HCT116 (cell line): Measurements from ENCODE around the gene TMEM52. TPM values are rescaled to one million over a fixed set of nuclear protein-coding genes. Genes with fewer than 3 reads are reported as not detected.

Source experiments
- ATAC-seq: fragments of 200-7000 bp; cut with Tn5 transposase; 2 replicates; pipeline ENCODE4 v1.9.1; 2020; ENCODE audit warnings: mild to moderate bottlenecking, moderate library complexity
- BruUV-seq: library from RNA; stranded (reverse); fragments of 400-500 nt; replicated peaks from 2 replicates; lab custom pipeline; 2021; lab: Mats Ljungman, UMichigan
- CTCF ChIA-PET: fragments of 300-600 bp; sonication (Branson Sonifier 250); formaldehyde crosslinking; loops from one replicate; lab custom pipeline; 2021; ENCODE audit warnings: antibody characterized with exemption; lab: Charles Lee
- POLR2A ChIA-PET: fragments of 300-600, 350-600 bp; sonication (Branson Sonifier 250); formaldehyde crosslinking; loops from one replicate; lab custom pipeline; 2021; ENCODE audit warnings: antibody characterized with exemption; lab: Charles Lee
- RAD21 ChIA-PET, 2 experiments: fragments of 300-600 bp; sonication (Branson Sonifier 250); formaldehyde crosslinking; loops; one replicate each; lab custom pipeline; 2023; ENCODE audit warnings: low total read pairs in 2 of 2; ENCODE audit not compliant: uncharacterized antibody in 2 of 2, unreplicated experiment in 2 of 2, low non-redundant PET in 1 of 2; lab: Charles Lee
- DNase-seq: peaks from one replicate; pipeline ENCODE4 v3.0.0-alpha.2; 2010; ENCODE audit warnings: low read depth, low spot score
- H2AFZ ChIP-seq: fragments of 200-600 bp; shearing (Covaris generic), sonication (generic); 2 replicates; pipeline ENCODE4 v1.6.1; 2017; ENCODE audit warnings: low read depth, mixed run types, mixed read lengths, antibody characterized with exemption, low read length; ENCODE audit not compliant: poor library complexity, severe bottlenecking
- H3K27ac ChIP-seq: 2 replicates; pipeline ENCODE4 v1.5.1; 2012; ENCODE audit warnings: low read depth, low read length
- H3K27me3 ChIP-seq: fragments of 200-600 bp; sonication (generic); 2 replicates; pipeline ENCODE4 v1.6.1; 2016; ENCODE audit warnings: mixed run types, low read length, mixed read lengths; ENCODE audit not compliant: insufficient read depth
- H3K36me3 ChIP-seq, 2 experiments: fragments of 200-500 bp in 1 of 2; fragments of 200-600 bp in 1 of 2; sonication (Bioruptor generic) in 1 of 2; sonication (generic) in 1 of 2; 2 replicates each; pipeline versions ENCODE4 v1.5.1 to v1.6.1; 2014 to 2016; ENCODE audit warnings: low read length in 2 of 2, inconsistent platforms in 1 of 2, mixed read lengths in 1 of 2, mixed run types in 1 of 2; ENCODE audit not compliant: insufficient read depth in 2 of 2, control insufficient read depth in 1 of 2
- H3K4me1 ChIP-seq, 2 experiments: fragments of 200-600 bp in 1 of 2; sonication (generic) in 1 of 2; 2 replicates each; pipeline versions ENCODE4 v1.5.1 to v1.6.1; 2012 to 2017; ENCODE audit warnings: low read length in 2 of 2, inconsistent platforms in 1 of 2, mild to moderate bottlenecking in 1 of 2, mixed read lengths in 1 of 2, mixed run types in 1 of 2, moderate library complexity in 1 of 2; ENCODE audit not compliant: insufficient read depth in 2 of 2, control insufficient read depth in 1 of 2
- H3K4me2 ChIP-seq: fragments of 200-600 bp; sonication (generic); 2 replicates; pipeline ENCODE4 v1.6.1; 2017; ENCODE audit warnings: mixed run types, low read length, mixed read lengths
- H3K4me3 ChIP-seq, 2 experiments: fragments of 200-600 bp in 1 of 2; sonication (generic) in 1 of 2; replicated peaks in 1 of 2; 2 replicates each; pipeline ENCODE4 v1.5.1; 2011 to 2016; ENCODE audit warnings: low read length in 2 of 2, control low read depth in 1 of 2, low read depth in 1 of 2, mild to moderate bottlenecking in 1 of 2, mixed read lengths in 1 of 2, mixed run types in 1 of 2
- H3K79me2 ChIP-seq: fragments of 200-600 bp; sonication (generic); 2 replicates; pipeline ENCODE4 v1.6.1; 2017; ENCODE audit warnings: mild to moderate bottlenecking, mixed run types, low read length, moderate library complexity, mixed read lengths; ENCODE audit not compliant: insufficient read depth
- H3K9ac ChIP-seq: fragments of 200-600 bp; sonication (generic); 2 replicates; pipeline ENCODE4 v1.6.1; 2016; ENCODE audit warnings: low read length, mixed read lengths
- H3K9me2 ChIP-seq: fragments of 200-600 bp; sonication (generic), shearing (Covaris generic); 2 replicates; pipeline ENCODE4 v1.6.1; 2017; ENCODE audit warnings: mixed run types, mild to moderate bottlenecking, moderate library complexity; ENCODE audit not compliant: insufficient read depth
- H3K9me3 ChIP-seq, 2 experiments: fragments of 200-500 bp in 1 of 2; fragments of 200-600 bp in 1 of 2; sonication (Bioruptor generic) in 1 of 2; sonication (generic) in 1 of 2; 2 replicates each; pipeline ENCODE4 v1.6.1; 2014 to 2017; ENCODE audit warnings: low read length in 2 of 2, mixed read lengths in 2 of 2, inconsistent platforms in 1 of 2, low read depth in 1 of 2, mild to moderate bottlenecking in 1 of 2, mixed run types in 1 of 2, moderate library complexity in 1 of 2; ENCODE audit not compliant: control insufficient read depth in 1 of 2, insufficient read depth in 1 of 2
- H4K20me1 ChIP-seq: fragments of 200-600 bp; sonication (generic), shearing (Covaris generic); 2 replicates; pipeline ENCODE4 v1.6.1; 2017; ENCODE audit warnings: mixed run types, mild to moderate bottlenecking, moderate library complexity; ENCODE audit not compliant: insufficient read depth
- CBX3 ChIP-seq: IDR thresholded peaks from 2 replicates; pipeline ENCODE4 v1.6.1; 2012; ENCODE audit warnings: low read depth
- ELF1 ChIP-seq: IDR thresholded peaks from 2 replicates; pipeline ENCODE4 v1.6.1; 2012; ENCODE audit warnings: low read depth, borderline replicate concordance
- EZH2 ChIP-seq: fragments of 200-600 bp; sonication (generic); IDR thresholded peaks from 2 replicates; pipeline ENCODE4 v1.6.1; 2017; ENCODE audit warnings: antibody characterized with exemption, mixed run types
- FOSL1 ChIP-seq: IDR thresholded peaks from 2 replicates; pipeline ENCODE4 v1.6.1; 2012; ENCODE audit warnings: low read depth
- JUND ChIP-seq: IDR thresholded peaks from 2 replicates; pipeline ENCODE4 v1.6.1; 2012
- MAX ChIP-seq: IDR thresholded peaks from 2 replicates; pipeline ENCODE4 v1.6.1; 2012
- POLR2AphosphoS5 ChIP-seq: IDR thresholded peaks from 2 replicates; pipeline ENCODE4 v1.6.1; 2011; ENCODE audit warnings: mild to moderate bottlenecking, low read depth, low read length, moderate library complexity
- RAD21 ChIP-seq: IDR thresholded peaks from 2 replicates; pipeline ENCODE4 v1.6.1; 2012; ENCODE audit warnings: low read depth, mild to moderate bottlenecking
- SP1 ChIP-seq: IDR thresholded peaks from 2 replicates; pipeline ENCODE4 v1.6.1; 2012; ENCODE audit warnings: low read depth
- TCF7L2 ChIP-seq: IDR thresholded peaks from 2 replicates; pipeline ENCODE4 v1.7.0; 2011; ENCODE audit warnings: borderline replicate concordance, inconsistent platforms; ENCODE audit not compliant: insufficient read depth, insufficient read length; ENCODE audit errors: extremely low read depth
- ZFX ChIP-seq: fragments of 450-650 bp; IDR thresholded peaks from 2 replicates; pipeline ENCODE4 v1.6.1; 2017
- intact Hi-C: fragments of 100-400 bp; cut with micrococcal nuclease; formaldehyde crosslinking; loops from 2 replicates; pipeline ENCODE4 v1.10.0; 2022
- total RNA-seq: library from RNA; stranded (reverse); gene quantifications from one replicate; pipeline ENCODE4 v1.2.1, GENCODE V29; 2021; ENCODE audit not compliant: unreplicated experiment
- TF ChIP-seq, protein P1 (sequence below): IDR thresholded peaks from 2 replicates; pipeline ENCODE4 v1.6.1; 2012; ENCODE audit warnings: low read depth

Gene TMEM52
- total RNA-seq, 1 experiment from 2014 or later, result 27.5 TPM

GRCh38 chr1:1877865-1878436, 41.1 kb downstream of the TMEM52 start:
- H3K9me3 ChIP-seq, result no peaks in the 10 kb centered on the region
- H3K4me3 ChIP-seq, result no peak overlapping the region
- peaks cover 99% of the 10 kb centered on the region for H3K79me2 ChIP-seq
- intact Hi-C loops, result no loop called here
- H2AFZ ChIP-seq, result no peak overlapping the region
- no peak overlapping the region for H3K9ac ChIP-seq
- ChIA-PET POLR2A (interaction anchor here (1.5 kb wide), 1 partner anchor 10 kb away, joined by 5 read pairs; no protein-coding TSS in a partner anchor), CTCF (no interaction called here), RAD21 (no interaction called here)
- no peaks in the 10 kb centered on the region for H3K27me3 ChIP-seq
- H3K9me2 ChIP-seq, result no peaks in the 10 kb centered on the region
- H3K4me1 ChIP-seq, result no peaks in the 10 kb centered on the region
- no TSS peak for BruUV-seq
- H3K27ac ChIP-seq, result no peak overlapping the region
- ATAC-seq, result no peak
- H4K20me1 ChIP-seq, result peaks cover 13% of the 10 kb centered on the region; the same call in 1 of the 2 replicates
- H3K36me3 ChIP-seq, result peaks cover 2 to 22% of the 10 kb centered on the region in 2 experiments; a peak in 2 of 4 replicates
- no peak overlapping the region for H3K4me2 ChIP-seq
- TF ChIP-seq ZFX, result no peak
- TF ChIP-seq, all 23 proteins: peak for 0
- no peak for DNase-seq

DNA sequence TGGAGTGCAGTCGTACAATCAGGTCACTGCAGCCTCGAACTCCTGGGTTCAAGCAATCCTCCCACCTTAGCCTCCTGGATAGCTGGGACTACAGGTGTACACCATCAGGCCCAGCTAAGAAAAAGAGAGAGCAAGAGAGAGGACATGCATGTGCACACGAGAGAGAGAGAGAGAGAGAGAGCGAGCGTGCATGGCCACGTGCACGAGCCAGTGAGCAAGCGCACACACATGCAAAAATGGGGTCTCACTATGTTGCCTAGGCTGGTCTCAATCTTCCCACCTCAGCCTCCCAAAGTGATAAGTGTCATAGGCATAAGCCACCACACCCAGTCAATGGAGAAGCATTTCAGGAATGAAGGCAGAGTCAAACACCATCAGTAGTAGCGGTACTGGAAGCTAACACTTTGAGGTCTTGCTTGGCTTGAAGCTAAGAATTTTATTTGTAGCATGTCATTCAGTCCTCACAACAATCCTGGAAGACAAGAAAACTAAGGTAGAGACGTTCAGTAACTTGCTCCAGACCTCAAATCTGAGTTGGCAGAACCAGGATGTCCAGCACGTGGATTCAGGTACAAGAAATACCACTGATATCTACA, 42.6 kb downstream of the TMEM52 start:
- no peak overlapping the region for H3K4me2 ChIP-seq
- no peak for ATAC-seq
- RAD21 ChIA-PET, result no interaction called here
- peaks cover 14% of the 10 kb centered on the region; the same call in 1 of the 2 replicates for H4K20me1 ChIP-seq
- H3K9me2 ChIP-seq, result no peaks in the 10 kb centered on the region
- no peaks in the 10 kb centered on the region for H3K4me1 ChIP-seq
- BruUV-seq, result no TSS peak
- peaks cover 2 to 29% of the 10 kb centered on the region in 2 experiments; a peak in 2 of 4 replicates for H3K36me3 ChIP-seq
- no peaks in the 10 kb centered on the region for H3K27me3 ChIP-seq
- H3K79me2 ChIP-seq, result peaks cover 99% of the 10 kb centered on the region
- H3K4me3 ChIP-seq, result no peak overlapping the region
- H2AFZ ChIP-seq, result no peak overlapping the region
- H3K27ac ChIP-seq, result no peak overlapping the region
- CTCF ChIA-PET, result no interaction called here
- POLR2A ChIA-PET, result no interaction called here
- H3K9me3 ChIP-seq, result no peaks in the 10 kb centered on the region
- TF ChIP-seq RAD21, result no peak
- TF ChIP-seq, protein P1, sequence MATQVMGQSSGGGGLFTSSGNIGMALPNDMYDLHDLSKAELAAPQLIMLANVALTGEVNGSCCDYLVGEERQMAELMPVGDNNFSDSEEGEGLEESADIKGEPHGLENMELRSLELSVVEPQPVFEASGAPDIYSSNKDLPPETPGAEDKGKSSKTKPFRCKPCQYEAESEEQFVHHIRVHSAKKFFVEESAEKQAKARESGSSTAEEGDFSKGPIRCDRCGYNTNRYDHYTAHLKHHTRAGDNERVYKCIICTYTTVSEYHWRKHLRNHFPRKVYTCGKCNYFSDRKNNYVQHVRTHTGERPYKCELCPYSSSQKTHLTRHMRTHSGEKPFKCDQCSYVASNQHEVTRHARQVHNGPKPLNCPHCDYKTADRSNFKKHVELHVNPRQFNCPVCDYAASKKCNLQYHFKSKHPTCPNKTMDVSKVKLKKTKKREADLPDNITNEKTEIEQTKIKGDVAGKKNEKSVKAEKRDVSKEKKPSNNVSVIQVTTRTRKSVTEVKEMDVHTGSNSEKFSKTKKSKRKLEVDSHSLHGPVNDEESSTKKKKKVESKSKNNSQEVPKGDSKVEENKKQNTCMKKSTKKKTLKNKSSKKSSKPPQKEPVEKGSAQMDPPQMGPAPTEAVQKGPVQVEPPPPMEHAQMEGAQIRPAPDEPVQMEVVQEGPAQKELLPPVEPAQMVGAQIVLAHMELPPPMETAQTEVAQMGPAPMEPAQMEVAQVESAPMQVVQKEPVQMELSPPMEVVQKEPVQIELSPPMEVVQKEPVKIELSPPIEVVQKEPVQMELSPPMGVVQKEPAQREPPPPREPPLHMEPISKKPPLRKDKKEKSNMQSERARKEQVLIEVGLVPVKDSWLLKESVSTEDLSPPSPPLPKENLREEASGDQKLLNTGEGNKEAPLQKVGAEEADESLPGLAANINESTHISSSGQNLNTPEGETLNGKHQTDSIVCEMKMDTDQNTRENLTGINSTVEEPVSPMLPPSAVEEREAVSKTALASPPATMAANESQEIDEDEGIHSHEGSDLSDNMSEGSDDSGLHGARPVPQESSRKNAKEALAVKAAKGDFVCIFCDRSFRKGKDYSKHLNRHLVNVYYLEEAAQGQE, result no peak
- no peak for TF ChIP-seq JUND
- no peak for TF ChIP-seq ZFX
- TF ChIP-seq ELF1, result no peak
- TF ChIP-seq POLR2AphosphoS5, result no peak
- TF ChIP-seq EZH2, result no peak
- no peak for TF ChIP-seq SP1
- TF ChIP-seq MAX, result no peak
- no peak for TF ChIP-seq FOSL1
- TF ChIP-seq TCF7L2, result no peak
- no peak for TF ChIP-seq CBX3
- TF ChIP-seq, all 23 proteins: peak for 0
- H3K9ac ChIP-seq, result no peak overlapping the region
- intact Hi-C loops, result no loop called here
- DNase-seq, result no peak
